SK-N-SH treated with all-trans-retinoic acid at 6 μM for 48 hours (cell line): ENCODE data around the gene NMNAT1.

Experiments used
- ATAC-seq: fragments of 200-7000 bp; cut with Tn5 transposase; 3 replicates; pipeline ENCODE4 v1.9.1; 2020; ENCODE audit warnings: mild to moderate bottlenecking, moderate library complexity
- BACH2 ChIP-seq: fragments of 250-450 bp; sonication (Bioruptor Pico); IDR thresholded peaks from 2 replicates; pipeline ENCODE4 v1.9.0; 2021; ENCODE audit warnings: mild to moderate bottlenecking, borderline replicate concordance
- CREB5 ChIP-seq: fragments of 250-450 bp; sonication (Bioruptor Pico); IDR thresholded peaks from 2 replicates; pipeline ENCODE4 v1.5.1; 2020; ENCODE audit warnings: low read depth, mild to moderate bottlenecking, moderate library complexity
- CSDC2 ChIP-seq: fragments of 250-450 bp; sonication (Bioruptor Pico); IDR thresholded peaks from 2 replicates; pipeline ENCODE4 v1.5.0; 2020; ENCODE audit warnings: mild to moderate bottlenecking, moderate library complexity
- ESRRG ChIP-seq: fragments of 250-450 bp; sonication (Bioruptor Pico); IDR thresholded peaks from 2 replicates; pipeline ENCODE4 v1.6.1; 2021; ENCODE audit warnings: mild to moderate bottlenecking
- GLIS3 ChIP-seq: fragments of 250-450 bp; sonication (Bioruptor Pico); IDR thresholded peaks from 2 replicates; pipeline ENCODE4 v1.5.0; 2020; ENCODE audit warnings: mild to moderate bottlenecking, moderate library complexity
- ISL1 ChIP-seq: fragments of 250-450 bp; sonication (Bioruptor Pico); IDR thresholded peaks from 2 replicates; pipeline ENCODE4 v2.1.2; 2022; ENCODE audit warnings: mild to moderate bottlenecking, moderate library complexity
- PATZ1 ChIP-seq: fragments of 250-450 bp; sonication (Bioruptor Pico); IDR thresholded peaks from 2 replicates; pipeline ENCODE4 v1.8.0; 2020; ENCODE audit warnings: mild to moderate bottlenecking, moderate library complexity, borderline replicate concordance
- POU6F1 ChIP-seq: fragments of 250-450 bp; sonication (Bioruptor Pico); IDR thresholded peaks from 2 replicates; pipeline ENCODE4 v1.8.0; 2021; ENCODE audit warnings: low read depth, mild to moderate bottlenecking, moderate library complexity, borderline replicate concordance
- PPARA ChIP-seq: fragments of 250-450 bp; sonication (Bioruptor Pico); IDR thresholded peaks from 2 replicates; pipeline ENCODE4 v1.5.0; 2020; ENCODE audit warnings: mild to moderate bottlenecking, borderline replicate concordance
- SNAI2 ChIP-seq: fragments of 250-450 bp; sonication (Bioruptor Pico); IDR thresholded peaks from 2 replicates; pipeline ENCODE4 v1.5.0; 2020; ENCODE audit warnings: mild to moderate bottlenecking, moderate library complexity
- TCF4 ChIP-seq: fragments of 250-450 bp; sonication (Bioruptor Pico); IDR thresholded peaks from 2 replicates; pipeline ENCODE4 v1.8.0; 2021; ENCODE audit warnings: mild to moderate bottlenecking, moderate library complexity, borderline replicate concordance
- TOX ChIP-seq: fragments of 250-450 bp; sonication (Bioruptor Pico); IDR thresholded peaks from 2 replicates; pipeline ENCODE4 v1.8.0; 2021; ENCODE audit warnings: mild to moderate bottlenecking, moderate library complexity, borderline replicate concordance
- ZC3H10 ChIP-seq: fragments of 250-450 bp; sonication (Bioruptor Pico); IDR thresholded peaks from 2 replicates; pipeline ENCODE4 v1.5.1; 2021; ENCODE audit warnings: mild to moderate bottlenecking, moderate library complexity
- ZFP3 ChIP-seq: fragments of 250-450 bp; sonication (Bioruptor Pico); IDR thresholded peaks from 2 replicates; pipeline ENCODE4 v1.5.0; 2020; ENCODE audit warnings: mild to moderate bottlenecking, moderate library complexity
- ZNF565 ChIP-seq: fragments of 450-650 bp; formaldehyde crosslinking; conservative IDR thresholded peaks from 2 replicates; pipeline ENCODE4 v1.5.0; 2020; ENCODE audit warnings: low read depth, mild to moderate bottlenecking, moderate library complexity
- ZNF70 ChIP-seq: fragments of 450-650 bp; formaldehyde crosslinking; IDR thresholded peaks from 2 replicates; pipeline ENCODE4 v1.5.0; 2020; ENCODE audit warnings: mild to moderate bottlenecking, moderate library complexity
- ZNF8 ChIP-seq: fragments of 450-650 bp; formaldehyde crosslinking; IDR thresholded peaks from 2 replicates; pipeline ENCODE4 v1.5.0; 2020; ENCODE audit warnings: mild to moderate bottlenecking, moderate library complexity
- TF ChIP-seq, protein P1 (sequence below): fragments of 250-450 bp; sonication (Bioruptor Pico); IDR thresholded peaks from 2 replicates; pipeline ENCODE4 v1.5.0; 2020; ENCODE audit warnings: mild to moderate bottlenecking, moderate library complexity

NMNAT1 gene

GRCh38 chr1:9989773-9990172 is 46.5 kb downstream of the NMNAT1 start:
- TF ChIP-seq ESRRG (CRISPR knock-in tag) (no peak), SNAI2 (CRISPR knock-in tag) (no peak)
- no peak for ATAC-seq

DNA sequence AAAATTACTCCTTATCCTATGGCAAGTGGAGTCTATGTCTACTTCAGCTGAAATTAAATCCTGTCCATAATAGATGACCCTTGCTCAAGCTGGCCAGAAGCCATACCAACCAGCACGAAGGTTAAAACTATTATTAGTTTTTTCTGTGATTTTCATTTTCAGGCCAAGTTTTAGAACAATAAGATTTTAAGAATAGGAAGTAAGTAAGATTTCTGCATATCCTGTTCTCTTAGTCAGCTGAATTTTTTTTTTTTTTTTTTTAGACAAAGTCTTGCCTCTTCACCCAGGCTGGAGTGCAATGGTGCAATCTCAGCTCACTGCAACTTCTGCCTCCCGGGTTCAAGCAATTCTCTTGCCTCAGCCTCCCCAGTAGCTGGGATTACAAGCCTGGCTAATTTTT is 47.7 kb downstream of the NMNAT1 start:
- no peak for ATAC-seq
- TF ChIP-seq ZNF70 (CRISPR knock-in tag): no peak
- no peak for TF ChIP-seq CREB5 (CRISPR knock-in tag)

- ATAC-seq: no peak
- TF ChIP-seq POU6F1 (CRISPR knock-in tag): no peak
- no peak for TF ChIP-seq CSDC2 (CRISPR knock-in tag)
- no peak for TF ChIP-seq TOX (CRISPR knock-in tag)
- no peak for TF ChIP-seq TCF4
- no peak for TF ChIP-seq ISL1 (CRISPR knock-in tag)
- TF ChIP-seq ZC3H10 (CRISPR knock-in tag): no peak
- TF ChIP-seq GLIS3: no peak
- no peak for TF ChIP-seq ZNF565 (CRISPR knock-in tag)
- TF ChIP-seq ESRRG (CRISPR knock-in tag): no peak
- TF ChIP-seq BACH2 (CRISPR knock-in tag): no peak
- no peak for TF ChIP-seq ZNF70 (CRISPR knock-in tag)
- no peak for TF ChIP-seq PPARA (CRISPR knock-in tag)
- TF ChIP-seq ZNF8 (CRISPR knock-in tag): no peak
- TF ChIP-seq, protein P1, sequence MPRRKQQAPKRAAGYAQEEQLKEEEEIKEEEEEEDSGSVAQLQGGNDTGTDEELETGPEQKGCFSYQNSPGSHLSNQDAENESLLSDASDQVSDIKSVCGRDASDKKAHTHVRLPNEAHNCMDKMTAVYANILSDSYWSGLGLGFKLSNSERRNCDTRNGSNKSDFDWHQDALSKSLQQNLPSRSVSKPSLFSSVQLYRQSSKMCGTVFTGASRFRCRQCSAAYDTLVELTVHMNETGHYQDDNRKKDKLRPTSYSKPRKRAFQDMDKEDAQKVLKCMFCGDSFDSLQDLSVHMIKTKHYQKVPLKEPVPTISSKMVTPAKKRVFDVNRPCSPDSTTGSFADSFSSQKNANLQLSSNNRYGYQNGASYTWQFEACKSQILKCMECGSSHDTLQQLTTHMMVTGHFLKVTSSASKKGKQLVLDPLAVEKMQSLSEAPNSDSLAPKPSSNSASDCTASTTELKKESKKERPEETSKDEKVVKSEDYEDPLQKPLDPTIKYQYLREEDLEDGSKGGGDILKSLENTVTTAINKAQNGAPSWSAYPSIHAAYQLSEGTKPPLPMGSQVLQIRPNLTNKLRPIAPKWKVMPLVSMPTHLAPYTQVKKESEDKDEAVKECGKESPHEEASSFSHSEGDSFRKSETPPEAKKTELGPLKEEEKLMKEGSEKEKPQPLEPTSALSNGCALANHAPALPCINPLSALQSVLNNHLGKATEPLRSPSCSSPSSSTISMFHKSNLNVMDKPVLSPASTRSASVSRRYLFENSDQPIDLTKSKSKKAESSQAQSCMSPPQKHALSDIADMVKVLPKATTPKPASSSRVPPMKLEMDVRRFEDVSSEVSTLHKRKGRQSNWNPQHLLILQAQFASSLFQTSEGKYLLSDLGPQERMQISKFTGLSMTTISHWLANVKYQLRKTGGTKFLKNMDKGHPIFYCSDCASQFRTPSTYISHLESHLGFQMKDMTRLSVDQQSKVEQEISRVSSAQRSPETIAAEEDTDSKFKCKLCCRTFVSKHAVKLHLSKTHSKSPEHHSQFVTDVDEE (CRISPR knock-in tag): no peak
Observed at GRCh38 chr1:9992910-9993309, 49.6 kb downstream of the NMNAT1 start.

DNA sequence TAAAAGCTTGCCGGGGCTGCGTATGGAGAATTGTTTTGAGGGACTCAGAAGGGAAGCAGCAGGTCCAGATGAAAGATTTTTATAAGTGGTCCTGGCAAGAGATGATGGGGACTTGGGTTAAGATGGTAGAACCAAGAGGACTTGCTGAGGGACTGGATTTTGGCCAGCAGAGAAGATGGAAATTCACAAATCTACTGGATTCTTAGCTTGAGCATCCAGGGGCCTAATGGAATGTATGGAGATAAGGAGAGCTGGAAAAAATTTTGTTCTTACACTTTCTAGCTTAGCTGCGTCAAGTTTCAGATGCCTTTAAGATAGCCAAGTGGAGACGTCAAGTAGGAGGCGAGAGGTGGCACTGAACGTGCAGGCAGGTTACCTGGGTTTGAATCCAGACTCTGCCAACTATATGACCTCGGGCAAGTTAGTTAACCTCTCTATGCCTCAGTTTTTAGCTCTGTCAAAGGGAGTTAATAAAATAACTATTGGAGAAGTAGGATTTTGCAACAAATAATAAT is 50.3 kb downstream of the NMNAT1 start:
- ATAC-seq: no peak
- TF ChIP-seq ZC3H10 (CRISPR knock-in tag) (no peak), CREB5 (CRISPR knock-in tag) (no peak), ZFP3 (no peak), ZNF565 (CRISPR knock-in tag) (no peak), TOX (CRISPR knock-in tag) (no peak), PATZ1 (no peak)
